K562 (cell line): Measurements from ENCODE around the gene ZNF586. TPM values are rescaled to one million over a fixed set of nuclear protein-coding genes. Genes with fewer than 3 reads are reported as not detected.

Source experiments
- ATAC-seq: fragments of 200-7000 bp; cut with Tn5 transposase; 3 replicates; pipeline ENCODE4 v1.9.1; 2020; ENCODE audit warnings: moderate library complexity
- BruUV-seq: library from RNA; stranded (reverse); fragments of 400-500 nt; replicated peaks from 2 replicates; lab custom pipeline; 2021; lab: Mats Ljungman, UMichigan
- CTCF ChIA-PET: fragments of 300-600 bp; formaldehyde crosslinking; extraction: SDS; loops from one replicate; lab custom pipeline; 2021; ENCODE audit warnings: low intra/inter-chr PET ratio; lab: Yijun Ruan, JAX
- POLR2A ChIA-PET: fragments of 300-600, 350-650 bp; sonication (Branson Sonifier 250); formaldehyde crosslinking; extraction: SDS; loops from one replicate; lab custom pipeline; 2021; ENCODE audit warnings: antibody characterized with exemption, inconsistent platforms; lab: Yijun Ruan, JAX
- DNase-seq, 4 experiments: peaks; one replicate each; pipeline versions ENCODE4 v3.0.0 to v3.0.0-alpha.2; 2011 to 2018; ENCODE audit warnings: low spot score in 3 of 4, mixed read lengths in 3 of 4; ENCODE audit errors: extremely low read depth in 1 of 4
- FAIRE-seq: peaks from 2 replicates; lab custom pipeline; 2011; peaks lifted over from hg19 to GRCh38; lab: Jason Lieb, UNC
- H2AFZ ChIP-seq: 2 replicates; pipeline ENCODE4 v1.6.0; 2011; ENCODE audit warnings: low read depth, low read length, control low read depth, inconsistent platforms
- H3K27ac ChIP-seq: fragments of 200-600 bp; 3 replicates; pipeline ENCODE4 v1.8.0; 2011; ENCODE audit warnings: low read depth, mild to moderate bottlenecking, control low read depth, inconsistent platforms, low read length, moderate library complexity, mixed read lengths; ENCODE audit errors: extremely low read depth
- H3K27me3 ChIP-seq, 2 experiments: fragments of 300-600 bp in 1 of 2; 2 replicates in 1 of 2; 3 replicates in 1 of 2; pipeline versions ENCODE4 v1.6.0 to v1.8.0; 2011; ENCODE audit warnings: inconsistent platforms in 2 of 2, low read length in 2 of 2, mild to moderate bottlenecking in 1 of 2, mixed read lengths in 1 of 2, moderate library complexity in 1 of 2; ENCODE audit not compliant: control insufficient read depth in 2 of 2, insufficient read depth in 2 of 2
- H3K36me3 ChIP-seq: fragments of 300-600 bp; 3 replicates; pipeline ENCODE4 v1.8.0; 2011; ENCODE audit warnings: mild to moderate bottlenecking, low read length, inconsistent platforms; ENCODE audit not compliant: control insufficient read depth, insufficient read depth
- H3K4me1 ChIP-seq, 2 experiments: fragments of 200-600 bp in 1 of 2; replicated peaks in 1 of 2; 2 replicates in 1 of 2; 3 replicates in 1 of 2; pipeline versions ENCODE4 v1.5.1 to v1.8.0; 2011; ENCODE audit warnings: inconsistent platforms in 2 of 2, low read length in 2 of 2, mild to moderate bottlenecking in 1 of 2, mixed read lengths in 1 of 2, moderate library complexity in 1 of 2; ENCODE audit not compliant: control insufficient read depth in 2 of 2, insufficient read depth in 2 of 2
- H3K4me2 ChIP-seq: 2 replicates; pipeline ENCODE4 v1.6.1; 2011; ENCODE audit warnings: low read length, control low read depth, inconsistent platforms, mixed read lengths; ENCODE audit not compliant: insufficient read depth
- H3K4me3 ChIP-seq: fragments of 200-600 bp; sonication (generic), shearing (Covaris generic); 2 replicates; pipeline ENCODE4 v1.5.1; 2016; ENCODE audit warnings: control low read depth, inconsistent platforms
- H3K79me2 ChIP-seq: fragments of 200-600 bp; 3 replicates; pipeline ENCODE4 v1.8.0; 2011; ENCODE audit warnings: low read length, inconsistent platforms; ENCODE audit not compliant: control insufficient read depth, insufficient read depth
- H3K9ac ChIP-seq, 2 experiments: 2 replicates each; pipeline versions ENCODE4 v1.6.0 to v1.6.1; 2011; ENCODE audit warnings: low read depth in 2 of 2, low read length in 2 of 2, control low read depth in 1 of 2, inconsistent platforms in 1 of 2, mild to moderate bottlenecking in 1 of 2, mixed read lengths in 1 of 2; ENCODE audit not compliant: insufficient read depth in 1 of 2
- H3K9me1 ChIP-seq: one replicate; pipeline ENCODE4 v1.6.0; 2011; ENCODE audit warnings: inconsistent platforms, mild to moderate bottlenecking, low read length, moderate library complexity; ENCODE audit not compliant: control insufficient read depth, insufficient read depth
- H3K9me3 ChIP-seq: replicated peaks from 2 replicates; pipeline ENCODE4 v1.5.1; 2011; ENCODE audit warnings: low read depth, low read length, inconsistent platforms; ENCODE audit not compliant: control insufficient read depth, insufficient read depth
- H4K20me1 ChIP-seq: replicated peaks from 2 replicates; pipeline ENCODE4 v1.6.1; 2011; ENCODE audit warnings: low read length, inconsistent platforms, mixed read lengths; ENCODE audit not compliant: control insufficient read depth, insufficient read depth
- CTCFL ChIP-seq: IDR thresholded peaks from 2 replicates; pipeline ENCODE4 v1.6.1; 2011; ENCODE audit warnings: borderline replicate concordance, low read depth, mild to moderate bottlenecking, moderate library complexity, low read length; ENCODE audit not compliant: insufficient read depth, poor library complexity, severe bottlenecking
- KDM5B ChIP-seq: fragments of 200-600 bp; sonication (generic); IDR thresholded peaks from 2 replicates; pipeline ENCODE4 v1.6.1; 2012; ENCODE audit warnings: low read depth, mild to moderate bottlenecking, moderate library complexity, low read length, control low read depth, inconsistent platforms; ENCODE audit not compliant: insufficient replicate concordance
- ZNF511 ChIP-seq: sonication (generic); formaldehyde crosslinking; IDR thresholded peaks from 2 replicates; pipeline ENCODE4 v1.8.0; 2022; ENCODE audit warnings: mild to moderate bottlenecking, missing genetic modification reagents
- WGBS: fragments of 100-300 bp; shearing (Covaris generic); methylation state at CpG from one replicate; pipeline ENCODE4 v1.1.6; 2016; ENCODE audit warnings: low coverage, mixed read lengths; ENCODE audit not compliant: insufficient coverage; ENCODE audit errors: missing lambda C conversion rate; 5-methylcytosine and 5-hydroxymethylcytosine counted together
- in situ Hi-C: fragments of 300-500 bp; cut with MboI; formaldehyde crosslinking; loops from 4 replicates; pipeline ENCODE4 v1.15.0; 2018; ENCODE audit warnings: inconsistent platforms, mixed read lengths
- intact Hi-C: fragments of 100-400 bp; cut with micrococcal nuclease; formaldehyde crosslinking; loops from 2 replicates; pipeline ENCODE4 v1.14.2; 2022
- polyA plus RNA-seq, 8 experiments: library from polyadenylated mRNA; depleted of rRNA in 4 of 8; stranded (reverse) in 5 of 8; unstranded in 3 of 8; fragments of >200 nt; fragmentation: Nextera tagmentation in 2 of 8; fragmentation: Illumina TruSeq in 1 of 8; extraction: Ambion mirVana in 2 of 8; extraction: Trizol in 1 of 8; gene quantifications; 2 replicates each; pipeline versions ENCODE4 v1.2.1 to v1.2.3, GENCODE V29; 2011 to 2014; ENCODE audit warnings: inconsistent platforms in 1 of 8, missing spikeins in 1 of 8
- total RNA-seq, 7 experiments: library from RNA; depleted of rRNA in 6 of 7; stranded (reverse); fragments of >200 nt in 6 of 7; fragmentation: Illumina TruSeq in 2 of 7; extraction: Trizol in 2 of 7; gene quantifications; 2 replicates each; pipeline versions ENCODE4 v1.2.1 to v1.2.3, GENCODE V29; 2011 to 2021; ENCODE audit warnings: low replicate concordance in 1 of 7

The ZNF586 gene
- total and polyA plus RNA-seq, 9 of the 15 experiments (the other 6 are each of a cell fraction or from before 2014, with no cell fraction given): 2.5 to 12.6 (median 8.4) TPM

- in situ Hi-C loops: no loop called here
- WGBS: 92% methylated on average over 4 of the region's 4 CpGs
- peak; percentile 13 for TF ChIP-seq CTCFL
- no peak for TF ChIP-seq KDM5B
- TF ChIP-seq ZNF511: no peak
- TF ChIP-seq, all 486 proteins: peak for 1
- no peak overlapping the region for H3K4me3 ChIP-seq
- POLR2A ChIA-PET: interaction anchor here (0.5 to 1.2 kb wide), 2 partner anchors 31 to 48 kb away, joined by 4 to 5 read pairs; no protein-coding TSS in a partner anchor
- CTCF ChIA-PET: no interaction called here
- BruUV-seq: no TSS peak
- intact Hi-C loops: no loop called here
- no peak overlapping the region for H3K4me2 ChIP-seq
- no peaks in the 10 kb centered on the region for H3K9me1 ChIP-seq
- no peak overlapping the region for H3K9ac ChIP-seq
- ATAC-seq (peak; percentile 64), DNase-seq (no peak), FAIRE-seq (no peak)
- H3K4me1 ChIP-seq: peaks cover 2 to 5% of the 10 kb centered on the region in 2 experiments; a peak in 4 of 5 replicates
- H3K36me3 ChIP-seq: peaks cover 14% of the 10 kb centered on the region; the same call in 2 of the 3 replicates
- H4K20me1 ChIP-seq: no peaks in the 10 kb centered on the region
- no peaks in the 10 kb centered on the region for H3K27me3 ChIP-seq
- no peak overlapping the region for H3K27ac ChIP-seq
- no peak overlapping the region for H2AFZ ChIP-seq
- H3K79me2 ChIP-seq: no peaks in the 10 kb centered on the region; the same call in 2 of the 3 replicates
- no peaks in the 10 kb centered on the region for H3K9me3 ChIP-seq
Measured at GRCh38 chr19:57802269-57802668, 32.8 kb downstream of the ZNF586 start.
